NCI-H446 (cell line): ENCODE measurements around the gene MYL12A.

ENCODE experiments used
- DNase-seq, 2 experiments: peaks; one replicate each; lab custom pipeline; 2025; lab: John Stamatoyannopoulos, UW

The MYL12A gene

DNA sequence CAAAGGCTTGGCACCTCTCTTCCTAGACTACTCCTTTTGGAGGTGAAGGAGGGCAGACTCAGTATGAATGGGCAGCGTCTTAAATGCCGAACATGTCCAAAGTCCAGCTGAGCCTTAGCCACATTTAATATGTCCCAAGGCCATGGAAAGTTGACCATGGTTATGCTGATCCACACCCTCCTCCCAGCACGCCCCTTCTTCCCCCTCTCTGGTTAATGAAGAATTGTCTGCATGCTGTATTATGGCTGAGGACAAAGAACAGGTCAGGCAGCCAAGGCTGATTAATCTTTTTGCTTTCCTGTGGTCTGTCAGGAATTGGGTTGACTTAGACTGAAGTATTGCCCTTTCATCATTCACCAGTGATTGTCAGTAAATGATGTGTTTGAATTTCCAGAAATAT lies 22.0 kb upstream of the MYL12A start:
- no peak for DNase-seq

GRCh38 chr18:3226048-3226447 lies 21.6 kb upstream of the MYL12A start:
- no peak for DNase-seq

DNA sequence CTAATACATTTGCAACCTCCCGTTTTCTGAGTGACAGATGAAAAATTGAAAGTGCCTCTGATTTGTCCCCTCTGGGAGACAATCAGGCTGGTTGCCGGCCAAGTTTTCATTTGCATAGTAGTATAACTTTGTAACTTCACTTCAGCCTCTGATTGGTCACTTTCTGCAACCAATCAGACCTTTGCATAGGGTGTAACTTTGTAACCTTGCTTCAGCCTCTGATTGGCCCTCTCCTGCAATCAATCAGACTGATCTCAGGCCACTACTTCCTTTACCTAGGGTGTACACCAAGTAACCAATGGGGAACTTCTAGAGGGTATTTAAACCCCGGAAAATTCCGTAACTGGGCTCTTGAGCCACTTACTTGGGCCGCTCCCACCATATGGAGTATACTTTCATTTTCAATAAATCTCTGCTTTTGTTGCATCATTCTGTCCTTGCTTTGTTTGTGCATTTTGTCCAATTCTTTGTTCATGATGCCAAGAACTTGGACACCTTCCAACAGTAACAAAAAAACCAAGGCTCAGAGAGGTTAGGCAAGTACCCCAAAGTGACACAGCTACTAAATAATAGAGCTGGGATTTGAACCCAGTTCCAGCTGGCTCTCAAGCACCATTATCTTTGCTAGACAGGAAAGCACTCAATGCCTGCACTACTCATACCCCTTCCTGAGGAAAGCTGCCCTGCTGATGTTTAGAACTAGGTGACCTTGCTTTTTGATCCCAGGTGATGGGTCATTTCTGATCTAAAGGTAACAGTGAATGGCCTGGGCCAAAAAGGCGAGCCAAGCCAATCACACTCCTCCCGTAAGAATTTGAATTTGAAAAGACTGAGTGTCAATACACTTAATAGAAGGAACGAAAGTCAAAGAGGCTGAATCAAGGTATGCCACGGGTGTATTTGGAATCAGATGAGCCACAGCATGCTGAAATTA lies 16.9 kb upstream of the MYL12A start:
- DNase-seq = peak in 1 of 2 experiments; percentile 23

GRCh38 chr18:3233004-3233403 lies 14.6 kb upstream of the MYL12A start:
- DNase-seq = no peak

- DNase-seq = no peak
These were observed 14.0 kb upstream of the MYL12A start for GRCh38 chr18:3233433-3234168.

GRCh38 chr18:3234457-3234856 lies 13.1 kb upstream of the MYL12A start:
- DNase-seq = no peak

DNA sequence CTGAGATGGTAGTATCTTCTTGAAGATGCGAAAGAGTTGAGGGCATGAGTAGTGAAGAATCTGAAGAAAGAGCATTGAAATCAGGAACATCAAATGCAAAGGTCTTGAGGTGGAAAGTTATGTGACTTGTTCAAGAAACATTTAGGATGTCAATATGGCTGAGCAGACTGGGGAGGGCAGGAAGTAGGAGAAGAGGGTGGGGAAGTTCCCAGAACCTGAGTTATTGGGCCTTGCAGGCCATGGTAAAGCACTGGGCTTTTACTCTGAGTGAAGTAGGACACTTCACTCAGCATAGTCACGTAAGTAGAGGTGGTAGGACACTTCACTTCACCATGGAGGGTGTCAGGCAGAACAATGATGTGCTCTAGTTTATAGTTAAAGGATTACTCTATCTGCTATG lies 11.8 kb upstream of the MYL12A start:
- DNase-seq = no peak

- DNase-seq = no peak
These were observed 11.1 kb upstream of the MYL12A start for GRCh38 chr18:3236470-3236869.

- DNase-seq = no peak
These were observed 8.9 kb upstream of the MYL12A start for GRCh38 chr18:3238742-3239141.

- DNase-seq = no peak
These were observed 2.4 kb upstream of the MYL12A start for GRCh38 chr18:3245185-3245564.

DNA sequence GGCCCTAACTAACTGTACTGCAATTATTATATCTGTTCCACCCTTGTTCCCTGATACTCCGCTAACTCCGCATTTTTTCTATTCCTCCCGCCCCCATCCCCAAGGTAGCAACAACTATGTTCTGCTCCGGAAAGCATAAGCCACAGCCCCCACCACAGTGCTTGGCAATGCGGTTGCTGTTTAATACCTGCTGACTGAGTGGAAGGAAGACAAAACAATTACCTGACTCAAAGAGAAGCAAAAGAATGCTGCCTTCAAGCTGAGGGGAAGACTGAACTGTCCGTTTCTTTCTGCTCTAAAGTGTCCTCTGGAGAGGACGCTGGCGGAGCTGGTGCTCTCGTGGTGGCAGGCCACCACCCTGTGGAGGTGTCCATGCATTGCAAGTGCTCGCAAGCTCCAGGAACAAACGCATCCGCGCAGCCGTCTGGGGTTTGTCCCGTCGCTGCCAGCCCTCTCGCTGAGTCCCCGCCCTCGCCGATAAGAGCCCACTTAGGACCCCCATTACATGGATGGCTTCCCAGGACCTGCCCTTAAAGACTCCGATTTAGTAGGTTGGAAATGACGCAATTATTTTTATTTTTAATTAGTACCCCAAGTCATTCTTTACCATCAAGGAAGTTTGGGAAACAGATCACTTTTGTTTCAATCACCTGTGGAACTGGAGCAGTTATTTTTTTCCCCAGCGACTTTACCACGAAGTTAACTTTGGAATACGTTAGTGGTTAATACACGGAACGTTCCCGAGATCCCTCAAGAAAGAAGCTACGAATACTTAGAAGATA lies 1.6 kb upstream of the MYL12A start:
- peak; percentile 45 to 89 for DNase-seq

DNA sequence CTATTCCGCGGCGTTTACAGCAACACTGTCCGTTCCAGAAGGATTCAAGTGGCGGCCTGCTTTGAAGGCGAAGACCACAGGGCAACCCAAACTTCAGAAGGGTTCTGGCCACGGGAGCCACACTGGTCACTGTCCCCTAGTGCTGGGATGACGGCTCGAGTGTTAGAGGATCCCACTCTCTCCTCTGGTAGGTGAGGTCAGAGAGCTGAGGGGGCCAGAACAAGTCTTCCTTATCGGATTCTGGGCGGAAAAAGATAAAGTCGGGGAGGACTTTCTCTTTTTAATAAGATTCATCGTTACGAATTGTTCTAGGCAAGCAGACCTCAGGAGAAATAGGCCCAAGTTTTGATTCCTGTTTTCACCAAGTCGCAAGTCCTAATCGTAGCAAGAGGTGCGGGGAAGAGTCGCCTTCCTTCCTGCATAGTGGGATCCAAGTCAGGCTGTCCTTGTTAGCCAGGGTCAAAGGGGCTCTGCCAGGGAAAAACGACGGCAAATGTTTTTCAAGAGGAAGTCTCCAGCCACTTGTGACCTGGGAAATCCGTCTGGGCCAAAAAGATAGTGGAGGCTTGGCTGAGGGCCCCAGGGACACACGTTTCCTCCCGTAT lies 864 bp upstream of the MYL12A start:
- DNase-seq = no peak

- peak in 1 of 2 experiments; percentile 52 for DNase-seq
These were observed 559 bp downstream of the MYL12A start for GRCh38 chr18:3248062-3248657.

DNA sequence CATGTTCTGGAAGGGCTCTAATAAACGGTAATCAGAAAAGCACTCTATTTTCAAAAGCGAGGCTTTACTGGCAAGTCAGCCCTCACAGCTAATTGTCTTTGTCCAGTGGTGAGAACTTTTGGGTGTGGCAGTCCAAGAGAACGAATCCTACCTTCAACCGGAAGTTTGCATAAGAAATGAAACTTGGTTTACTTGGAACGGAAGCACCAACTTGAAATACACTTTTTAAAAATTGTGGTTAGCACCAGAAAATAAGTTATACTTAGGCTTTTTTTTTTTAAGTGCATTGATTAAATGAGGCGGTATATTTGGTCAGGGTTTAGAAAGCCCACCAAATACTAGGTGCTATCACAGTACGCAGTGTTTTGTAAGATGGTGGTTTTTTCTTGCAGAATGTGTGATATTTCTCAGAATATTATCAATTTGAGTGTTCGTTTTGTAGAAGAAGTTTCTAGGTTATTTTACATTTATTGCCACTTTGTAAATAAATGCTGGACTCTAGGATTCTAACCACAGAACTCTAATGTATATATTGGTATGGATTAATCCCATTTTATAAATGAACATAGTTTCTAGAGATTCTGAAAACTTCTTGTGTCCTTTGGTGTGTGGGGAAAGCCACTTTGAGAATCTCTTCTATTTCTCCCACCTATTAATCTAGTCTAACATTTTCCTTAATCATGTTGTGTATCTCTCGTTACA lies 1.2 kb downstream of the MYL12A start:
- no peak for DNase-seq

DNA sequence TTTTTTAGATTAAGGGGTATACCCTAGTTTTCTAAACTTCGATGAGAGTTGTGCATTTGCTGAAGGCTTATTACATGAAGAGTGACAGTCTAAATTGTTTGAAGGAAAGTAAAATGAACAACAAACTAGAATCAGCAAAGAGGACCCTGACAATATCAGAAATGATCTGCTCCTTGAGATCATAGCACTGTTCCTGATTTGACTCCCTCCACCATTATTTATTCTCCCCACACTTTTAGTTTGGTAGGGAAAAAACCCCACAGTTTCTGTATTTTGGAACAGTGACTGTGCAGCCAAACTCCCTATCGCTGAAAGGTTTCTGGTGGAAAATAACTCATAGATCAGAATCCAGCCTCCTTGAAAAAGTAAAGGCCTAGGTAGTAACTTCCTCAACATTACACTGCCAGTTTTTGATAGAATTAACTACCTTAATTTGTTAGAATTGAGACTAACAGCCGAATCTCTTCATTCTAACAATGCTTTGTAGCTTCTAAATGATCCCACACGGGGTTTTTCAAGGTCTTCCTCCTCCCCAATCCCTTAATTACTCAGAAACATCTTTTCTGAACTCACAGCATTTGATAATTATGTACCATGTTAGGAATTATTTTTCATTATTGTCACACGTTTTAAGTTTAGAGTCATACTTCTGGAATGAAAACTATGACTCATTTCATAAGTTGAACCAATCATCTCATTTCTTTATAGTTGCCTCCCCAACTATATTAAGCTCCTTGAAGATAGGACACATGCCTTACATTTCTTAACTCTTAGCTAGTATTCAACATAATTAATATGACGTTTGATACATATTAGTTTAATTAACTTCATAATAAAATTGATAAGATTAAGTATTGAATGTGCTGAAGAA lies 2.9 kb downstream of the MYL12A start:
- DNase-seq = no peak

DNA sequence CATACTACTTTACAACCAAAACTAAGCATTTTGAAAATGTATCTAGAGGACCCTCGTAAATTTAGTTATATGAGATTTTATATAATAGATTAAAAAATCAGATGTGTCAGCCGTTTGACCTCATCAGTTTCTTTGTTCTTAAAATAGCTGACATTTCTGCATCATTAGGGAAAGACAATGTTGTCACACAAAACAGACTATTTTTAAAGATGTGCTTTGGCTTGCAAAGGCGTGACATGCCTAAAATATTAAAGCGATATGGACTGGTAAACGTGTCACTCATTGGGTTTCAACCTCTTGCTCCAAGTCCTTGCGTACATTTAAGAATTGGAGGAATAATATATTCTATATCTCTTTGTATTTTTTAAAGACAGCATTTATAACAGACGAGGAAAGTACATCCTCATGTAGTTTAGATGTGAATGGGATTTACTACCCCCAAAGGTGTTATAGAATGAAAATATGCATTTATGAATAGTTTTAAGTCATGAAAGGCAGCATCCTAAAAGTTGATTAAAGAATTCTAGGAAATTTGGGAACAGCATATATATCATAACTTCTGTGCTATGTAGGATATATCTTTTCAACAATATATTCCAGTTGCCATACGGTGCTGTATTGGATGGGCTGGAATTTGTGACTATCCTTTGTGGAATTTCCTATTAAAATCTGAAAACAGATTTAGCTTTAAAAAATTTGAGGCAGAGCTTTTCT lies 3.8 kb downstream of the MYL12A start:
- DNase-seq = no peak

DNA sequence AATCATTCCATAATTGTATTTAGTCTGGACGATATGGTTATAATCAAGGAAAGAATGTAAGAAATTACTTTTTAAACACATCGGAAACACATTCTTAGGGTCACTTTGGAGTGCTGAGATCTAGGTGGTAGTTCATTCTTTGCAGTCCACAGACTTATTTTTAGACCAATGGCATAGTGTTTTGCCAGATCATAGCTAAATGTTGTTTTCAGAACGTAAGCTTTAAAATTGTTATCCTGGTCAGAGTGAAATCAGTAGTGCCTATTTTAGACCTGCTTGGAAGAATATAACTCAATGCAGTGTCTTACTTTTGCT lies 4.3 kb downstream of the MYL12A start:
- no peak for DNase-seq

DNA sequence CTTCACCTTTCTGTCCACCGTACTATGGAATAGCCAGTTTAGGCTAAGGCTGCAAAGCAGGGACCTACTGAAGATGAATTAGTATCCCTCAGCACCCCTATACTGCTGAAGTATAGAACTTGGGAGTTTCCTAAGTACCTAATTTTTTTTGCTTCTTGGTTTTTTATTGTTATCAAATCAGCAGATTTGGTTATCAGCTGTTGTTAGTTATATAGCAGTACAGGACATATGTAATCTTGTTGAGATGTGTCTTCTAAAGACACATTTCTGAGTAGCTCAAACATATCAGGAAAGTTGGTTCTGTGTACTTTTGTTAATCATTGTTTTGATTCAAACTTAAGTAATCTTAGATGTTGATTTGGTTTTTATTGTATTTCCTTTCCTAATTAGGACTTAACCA lies 5.2 kb downstream of the MYL12A start:
- no peak for DNase-seq

GRCh38 chr18:3254725-3255124 lies 7.1 kb downstream of the MYL12A start:
- DNase-seq = no peak
